HPDE6-E6E7 (cell line): ENCODE results near the gene FAM170B.

Experiments used
- DNase-seq: peaks from one replicate; pipeline ENCODE4 v3.0.0; 2011; ENCODE audit warnings: missing footprints; ENCODE audit errors: extremely low spot score

Gene FAM170B

GRCh38 chr10:49105076-49105475 is 28.7 kb downstream of the FAM170B start:
- DNase-seq, result no peak

GRCh38 chr10:49104323-49104722 is 29.5 kb downstream of the FAM170B start:
- no peak for DNase-seq

- no peak for DNase-seq
Measured at GRCh38 chr10:49103761-49104160, 30.1 kb downstream of the FAM170B start.

- DNase-seq, result no peak
Measured at GRCh38 chr10:49099046-49099445, 34.8 kb downstream of the FAM170B start.

GRCh38 chr10:49096890-49097445 is 36.9 kb downstream of the FAM170B start:
- no peak for DNase-seq

- no peak for DNase-seq
Measured at GRCh38 chr10:49094646-49095045, 39.2 kb downstream of the FAM170B start.

- no peak for DNase-seq
Measured at GRCh38 chr10:49093922-49094321, 39.9 kb downstream of the FAM170B start.

- no peak for DNase-seq
Measured at GRCh38 chr10:49092477-49092876, 41.3 kb downstream of the FAM170B start.

- DNase-seq, result no peak
Measured at GRCh38 chr10:49091450-49092210, 42.2 kb downstream of the FAM170B start.

GRCh38 chr10:49090696-49091380 is 43.0 kb downstream of the FAM170B start:
- DNase-seq, result no peak

- no peak for DNase-seq
Measured at GRCh38 chr10:49090189-49090575, 43.6 kb downstream of the FAM170B start.

- DNase-seq, result no peak
Measured at GRCh38 chr10:49089557-49090188, 44.1 kb downstream of the FAM170B start.

- no peak for DNase-seq
Measured at GRCh38 chr10:49089152-49089551, 44.7 kb downstream of the FAM170B start.

GRCh38 chr10:49086889-49087288 is 46.9 kb downstream of the FAM170B start:
- no peak for DNase-seq

GRCh38 chr10:49083261-49083660 is 50.6 kb downstream of the FAM170B start:
- DNase-seq, result no peak

GRCh38 chr10:49082766-49083165 is 51.1 kb downstream of the FAM170B start:
- no peak for DNase-seq

GRCh38 chr10:49081547-49082275 is 52.1 kb downstream of the FAM170B start:
- no peak for DNase-seq
